ENCODE results near the gene MMD. TPM values are rescaled to one million over a fixed set of nuclear protein-coding genes. Genes with fewer than 3 reads are reported as not detected.

Gene MMD
- total and polyA plus RNA-seq, 3 donors from 2014 or later = 38.3 to 73.1 (median 53.7) TPM

- Histone ChIP-seq H3K9me3 (no peaks in the 10 kb centered on the region), H3K4me3 (no peak overlapping the region), H3K36me3 (ENCODE audit: low read depth, missing control alignments) (no peaks in the 10 kb centered on the region), H3K4me1 (peaks cover 14% of the 10 kb centered on the region), H3K27me3 (no peaks in the 10 kb centered on the region), H3K27ac (no peak overlapping the region)
- TF ChIP-seq, protein P1, sequence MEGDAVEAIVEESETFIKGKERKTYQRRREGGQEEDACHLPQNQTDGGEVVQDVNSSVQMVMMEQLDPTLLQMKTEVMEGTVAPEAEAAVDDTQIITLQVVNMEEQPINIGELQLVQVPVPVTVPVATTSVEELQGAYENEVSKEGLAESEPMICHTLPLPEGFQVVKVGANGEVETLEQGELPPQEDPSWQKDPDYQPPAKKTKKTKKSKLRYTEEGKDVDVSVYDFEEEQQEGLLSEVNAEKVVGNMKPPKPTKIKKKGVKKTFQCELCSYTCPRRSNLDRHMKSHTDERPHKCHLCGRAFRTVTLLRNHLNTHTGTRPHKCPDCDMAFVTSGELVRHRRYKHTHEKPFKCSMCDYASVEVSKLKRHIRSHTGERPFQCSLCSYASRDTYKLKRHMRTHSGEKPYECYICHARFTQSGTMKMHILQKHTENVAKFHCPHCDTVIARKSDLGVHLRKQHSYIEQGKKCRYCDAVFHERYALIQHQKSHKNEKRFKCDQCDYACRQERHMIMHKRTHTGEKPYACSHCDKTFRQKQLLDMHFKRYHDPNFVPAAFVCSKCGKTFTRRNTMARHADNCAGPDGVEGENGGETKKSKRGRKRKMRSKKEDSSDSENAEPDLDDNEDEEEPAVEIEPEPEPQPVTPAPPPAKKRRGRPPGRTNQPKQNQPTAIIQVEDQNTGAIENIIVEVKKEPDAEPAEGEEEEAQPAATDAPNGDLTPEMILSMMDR (IDR thresholded peaks at IDR 0.05) = no peak
- no peak for TF ChIP-seq POLR2A (IDR thresholded peaks at IDR 0.05)
- WGBS, 2 donors = 90 to 94% methylated on average over 1 of the region's 1 CpG
- no peak for DNase-seq
- intact Hi-C loops (cut with DNase I; ENCODE audit: low total_unique reads) = no loop called here
Observed at GRCh38 chr17:55462234-55462633, 40.6 kb upstream of the MMD start.

GRCh38 chr17:55458978-55459377, 37.3 kb upstream of the MMD start:
- Histone ChIP-seq H3K36me3 (ENCODE audit: low read depth, missing control alignments) (no peaks in the 10 kb centered on the region), H3K4me1 (no peaks in the 10 kb centered on the region), H3K27me3 (no peaks in the 10 kb centered on the region), H3K9me3 (no peaks in the 10 kb centered on the region), H3K27ac (no peak overlapping the region), H3K4me3 (peak overlapping the region; percentile 25 to 43)
- WGBS, 2 donors = 71 to 79% methylated on average over 7 of the region's 7 CpGs
- intact Hi-C loops (cut with DNase I; ENCODE audit: low total_unique reads) = no loop called here
- TF ChIP-seq POLR2A (IDR thresholded peaks at IDR 0.05) = no peak
- TF ChIP-seq, protein P1 (IDR thresholded peaks at IDR 0.05) = no peak
- DNase-seq = no peak

- TF ChIP-seq, protein P1 (IDR thresholded peaks at IDR 0.05) = no peak
- TF ChIP-seq POLR2A (IDR thresholded peaks at IDR 0.05) = no peak
- Histone ChIP-seq H3K27ac (no peak overlapping the region), H3K36me3 (ENCODE audit: low read depth, missing control alignments) (no peaks in the 10 kb centered on the region), H3K4me3 (peak overlapping the region; percentile 25 to 43), H3K9me3 (no peaks in the 10 kb centered on the region), H3K27me3 (no peaks in the 10 kb centered on the region), H3K4me1 (no peaks in the 10 kb centered on the region)
- WGBS, 2 donors = 66 to 70% methylated on average over 20 to 22 of the region's 22 CpGs
- intact Hi-C loops (cut with DNase I; ENCODE audit: low total_unique reads) = no loop called here
- DNase-seq = peak; percentile 36
Observed at GRCh38 chr17:55458287-55458900, 36.8 kb upstream of the MMD start.

GRCh38 chr17:55456307-55457240, 34.9 kb upstream of the MMD start:
- Histone ChIP-seq H3K4me1 (no peaks in the 10 kb centered on the region), H3K4me3 (no peak overlapping the region), H3K27me3 (no peaks in the 10 kb centered on the region), H3K27ac (no peak overlapping the region), H3K36me3 (ENCODE audit: low read depth, missing control alignments) (no peaks in the 10 kb centered on the region), H3K9me3 (no peaks in the 10 kb centered on the region)
- intact Hi-C loops (cut with DNase I; ENCODE audit: low total_unique reads) = no loop called here
- no peak for DNase-seq
- TF ChIP-seq, protein P1 (IDR thresholded peaks at IDR 0.05) = no peak
- WGBS, 2 donors = 87% methylated on average over 6 of the region's 6 CpGs

All from testis (tissue), 3 donors.